HS-27A (cell line): ENCODE measurements around the gene TAC4.

Experiments used
- DNase-seq: peaks from one replicate; pipeline ENCODE4 v3.0.0-alpha.2; 2012; ENCODE audit warnings: low read depth, missing footprints

TAC4 gene

DNA sequence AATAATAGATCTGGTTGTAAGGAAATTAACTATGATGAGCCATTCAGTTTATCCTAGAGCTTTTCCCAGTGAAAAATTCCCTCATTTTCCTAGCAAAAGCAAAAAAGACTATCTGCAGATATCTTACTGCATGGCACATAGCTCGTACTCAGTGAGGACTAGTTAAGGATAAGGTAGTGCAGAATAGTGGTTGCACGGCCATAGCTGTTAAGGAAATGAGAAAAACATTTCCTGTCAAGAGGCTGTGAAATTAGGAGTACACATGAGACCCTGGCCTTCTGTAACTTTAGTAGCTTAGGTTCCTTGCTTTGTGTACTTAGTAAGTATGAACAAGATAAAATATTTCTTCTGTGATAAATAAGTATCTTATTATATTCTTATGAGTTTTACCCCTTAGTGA is 49.1 kb downstream of the TAC4 start:
- DNase-seq = no peak

DNA sequence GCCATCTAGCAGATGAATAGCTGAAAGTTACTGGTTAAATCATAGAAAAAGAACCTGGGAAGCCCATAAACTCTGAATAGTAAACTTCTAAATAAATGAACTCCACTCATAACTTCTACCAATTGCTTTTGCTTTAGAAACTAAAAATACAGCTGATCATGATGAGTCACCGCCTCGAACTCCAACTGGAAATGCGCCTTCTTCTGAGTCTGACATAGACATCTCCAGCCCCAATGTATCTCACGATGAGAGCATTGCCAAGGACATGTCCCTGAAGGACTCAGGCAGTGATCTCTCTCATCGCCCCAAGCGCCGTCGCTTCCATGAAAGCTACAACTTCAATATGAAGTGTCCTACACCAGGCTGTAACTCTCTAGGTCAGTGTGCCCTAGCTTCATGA is 49.7 kb downstream of the TAC4 start:
- DNase-seq = no peak

DNA sequence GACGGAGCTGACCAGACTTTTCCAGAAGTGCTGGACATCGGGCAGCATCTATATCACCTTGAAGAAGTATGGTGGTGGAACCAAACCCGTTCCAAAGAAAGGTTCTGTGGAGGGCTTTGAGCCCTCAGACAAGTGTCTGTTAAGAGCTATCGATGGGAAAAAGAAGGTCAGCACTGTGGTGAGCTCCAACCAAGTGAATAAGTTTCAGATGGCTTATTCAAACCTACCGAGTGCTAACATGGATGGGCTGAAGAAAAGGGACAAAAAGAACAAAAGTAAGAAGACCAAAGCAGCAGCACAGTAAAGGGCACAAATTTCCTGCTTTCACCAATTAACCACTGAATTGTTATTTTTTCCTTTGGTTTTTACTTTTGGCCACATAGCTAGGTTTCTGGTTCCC is 52.5 kb downstream of the TAC4 start:
- DNase-seq = no peak

DNA sequence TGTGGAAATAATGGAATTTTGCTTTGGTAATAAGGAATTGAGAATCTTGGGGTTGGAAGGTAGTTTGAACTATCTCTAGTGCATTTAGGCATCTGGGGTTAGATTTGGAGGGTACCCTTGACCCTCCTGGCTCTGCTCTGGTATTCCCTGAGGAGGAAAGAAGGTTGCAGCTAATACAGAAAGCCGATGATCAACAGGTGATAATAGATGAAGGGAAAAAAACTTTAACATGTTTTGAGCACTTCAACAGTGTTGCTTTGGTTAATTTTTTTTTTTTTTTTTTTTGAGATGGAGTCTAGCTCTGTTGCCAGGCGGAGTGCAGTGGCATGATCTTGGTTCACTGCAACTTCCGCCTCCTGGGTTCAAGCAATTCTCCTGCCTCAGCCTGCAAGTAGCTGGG is 54.6 kb downstream of the TAC4 start:
- no peak for DNase-seq

DNA sequence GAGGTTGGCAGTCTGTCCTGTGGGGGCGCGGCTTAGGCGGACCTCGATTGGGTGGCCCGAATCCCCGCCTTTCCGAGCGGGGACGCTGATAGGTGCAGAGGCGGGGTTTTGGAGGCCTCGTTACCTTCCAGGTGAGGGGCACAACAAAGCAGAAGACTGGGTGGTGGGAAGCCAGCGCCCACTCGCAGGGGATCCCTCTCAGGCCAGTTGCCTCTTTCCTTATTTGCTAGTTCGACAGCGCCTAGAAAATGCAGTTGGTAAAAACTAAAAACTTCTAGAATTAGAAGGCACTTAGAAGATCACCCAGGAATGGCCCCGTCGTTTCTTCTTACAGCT is 58.7 kb downstream of the TAC4 start:
- DNase-seq = no peak

DNA sequence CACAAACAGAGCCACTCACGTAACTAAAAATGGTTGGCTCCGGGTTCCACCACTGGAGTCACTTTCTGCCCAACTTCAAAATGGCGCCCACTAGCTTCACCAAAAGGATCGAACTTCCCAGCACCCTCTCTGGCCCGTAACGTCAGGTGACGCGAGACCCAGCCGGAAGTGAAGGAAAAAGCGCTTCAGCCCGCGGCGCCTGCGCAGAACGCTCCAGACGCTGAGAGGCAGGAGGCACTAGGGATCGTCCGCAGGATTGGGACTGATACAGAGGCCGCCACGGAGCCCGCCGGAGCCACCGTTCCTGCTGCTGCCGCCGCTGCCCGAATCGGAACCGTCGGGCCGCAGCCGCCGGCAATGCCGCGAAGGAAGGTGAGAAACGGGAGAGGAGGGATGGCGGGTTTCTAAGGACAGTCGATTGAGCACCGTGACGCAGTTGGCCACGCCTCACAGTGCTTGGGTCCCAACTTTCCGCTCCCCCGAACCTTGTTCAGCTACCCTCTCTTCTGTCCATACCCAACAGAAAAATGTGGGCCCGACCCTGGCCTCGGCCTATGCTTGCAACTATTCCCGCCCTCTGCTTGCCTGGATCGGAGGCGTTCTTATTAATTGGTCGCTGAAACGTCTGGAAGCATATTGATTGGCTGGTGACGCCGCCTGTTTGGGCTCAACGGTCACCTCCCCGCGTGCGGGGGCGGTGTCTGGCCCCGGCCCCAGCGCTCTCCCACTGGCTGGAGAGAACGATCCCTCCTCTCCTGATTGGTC is 59.2 kb downstream of the TAC4 start, which contains the start of gene KAT7:
Gene KAT7, plus strand, starts transcription at position 204 of the 765 bp plus-strand sequence. Its CDS starts 154 bp downstream, at position 358.
- DNase-seq = peak; percentile 97
